MM.1S (cell line): ENCODE data around the gene ANK2.

ENCODE experiments used
- DNase-seq: peaks from one replicate; pipeline ENCODE4 v3.0.0-alpha.2; 2015
- H2AFZ ChIP-seq: fragments of 300-600 bp; sonication (generic); 2 replicates; pipeline ENCODE4 v1.6.0; 2016; ENCODE audit warnings: antibody characterized with exemption, low read length
- H3F3A ChIP-seq: fragments of 300-600 bp; sonication (generic); 2 replicates; pipeline ENCODE4 v1.6.1; 2016; ENCODE audit warnings: mild to moderate bottlenecking, antibody characterized with exemption, low read length, moderate library complexity, mixed read lengths; ENCODE audit not compliant: insufficient read depth
- H3K27ac ChIP-seq: fragments of 300-600 bp; sonication (generic); 2 replicates; pipeline ENCODE4 v1.5.1; 2016; ENCODE audit warnings: mild to moderate bottlenecking, low read length
- H3K27me3 ChIP-seq: fragments of 300-600 bp; sonication (generic); replicated peaks from 2 replicates; pipeline ENCODE4 v1.6.0; 2016; ENCODE audit warnings: low read length; ENCODE audit not compliant: insufficient read depth
- H3K36me3 ChIP-seq: fragments of 300-600 bp; sonication (generic); replicated peaks from 2 replicates; pipeline ENCODE4 v1.6.1; 2016; ENCODE audit warnings: mild to moderate bottlenecking, low read length, mixed read lengths; ENCODE audit not compliant: insufficient read depth
- H3K4me1 ChIP-seq: fragments of 300-600 bp; sonication (generic); 2 replicates; pipeline ENCODE4 v1.6.1; 2016; ENCODE audit warnings: low read length, mixed read lengths
- H3K4me2 ChIP-seq: fragments of 300-600 bp; sonication (generic); 2 replicates; pipeline ENCODE4 v1.6.0; 2016; ENCODE audit warnings: low read depth, low read length
- H3K4me3 ChIP-seq: fragments of 300-600 bp; sonication (generic); 2 replicates; pipeline ENCODE4 v1.5.1; 2016; ENCODE audit warnings: low read length, mixed read lengths
- H3K79me2 ChIP-seq: fragments of 300-600 bp; sonication (generic); 2 replicates; pipeline ENCODE4 v1.6.1; 2016; ENCODE audit warnings: mixed run types, low read length, mixed read lengths
- H3K9ac ChIP-seq: fragments of 300-600 bp; sonication (generic); 2 replicates; pipeline ENCODE4 v1.6.1; 2016; ENCODE audit warnings: low read length, mixed read lengths
- H3K9me2 ChIP-seq: fragments of 300-600 bp; sonication (generic); replicated peaks from 2 replicates; pipeline ENCODE4 v1.6.1; 2016; ENCODE audit warnings: mild to moderate bottlenecking, low read length, mixed read lengths; ENCODE audit not compliant: insufficient read depth
- H3K9me3 ChIP-seq: fragments of 300-600 bp; sonication (generic); replicated peaks from 2 replicates; pipeline ENCODE4 v1.6.1; 2016; ENCODE audit warnings: mild to moderate bottlenecking, low read length, mixed read lengths; ENCODE audit not compliant: insufficient read depth
- H4K20me1 ChIP-seq: fragments of 300-600 bp; sonication (generic); 2 replicates; pipeline ENCODE4 v1.6.1; 2016; ENCODE audit warnings: mild to moderate bottlenecking, low read length, moderate library complexity, mixed read lengths; ENCODE audit not compliant: insufficient read depth
- CTCF ChIP-seq: fragments of 300-600 bp; sonication (generic); IDR thresholded peaks from 2 replicates; pipeline ENCODE4 v1.5.1; 2016; ENCODE audit warnings: antibody characterized with exemption, low read length, mixed read lengths
- EZH2phosphoT487 ChIP-seq: fragments of 300-600 bp; sonication (generic); IDR thresholded peaks from 2 replicates; pipeline ENCODE4 v1.6.1; 2018; ENCODE audit warnings: antibody characterized with exemption, low read length

Gene ANK2

GRCh38 chr4:113433116-113433515 lies 383.7 kb downstream of the ANK2 start:
- no peak overlapping the region for H3K4me3 ChIP-seq
- H3K9me2 ChIP-seq, result no peaks in the 10 kb centered on the region
- no peak overlapping the region for H2AFZ ChIP-seq
- H3K79me2 ChIP-seq, result no peaks in the 10 kb centered on the region
- TF ChIP-seq CTCF (no peak), EZH2phosphoT487 (no peak)
- H4K20me1 ChIP-seq, result no peaks in the 10 kb centered on the region
- no peak overlapping the region for H3K9ac ChIP-seq
- H3K4me2 ChIP-seq, result no peak overlapping the region
- no peak for DNase-seq
- no peaks in the 10 kb centered on the region for H3K27me3 ChIP-seq
- no peaks in the 10 kb centered on the region for H3K4me1 ChIP-seq
- H3K27ac ChIP-seq, result no peak overlapping the region
- no peaks in the 10 kb centered on the region for H3K9me3 ChIP-seq
- no peaks in the 10 kb centered on the region for H3F3A ChIP-seq
- no peaks in the 10 kb centered on the region for H3K36me3 ChIP-seq
